Activated CD4-positive, alpha-beta T cell treated with anti-CD3 and anti-CD28 coated beads, Interleukin-2, amount 50 U/mL, for 4 hours (primary cell): ENCODE data around the gene SLC2A11.
"Not testable (repeated sequence)": the region's sequence is repeated elsewhere in the genome, so short reads cannot be mapped to it uniquely, and the experiment has no call there.

Experiments used
- DNase-seq, 2 experiments: peaks; one replicate each; pipeline ENCODE4 v3.0.0-alpha.2; 2020

SLC2A11 gene

GRCh38 chr22:23909296-23909898, 51.7 kb downstream of the SLC2A11 start:
- DNase-seq = no peak

GRCh38 chr22:23910496-23911190, 53.0 kb downstream of the SLC2A11 start:
- DNase-seq = no peak

GRCh38 chr22:23911318-23911980, 53.8 kb downstream of the SLC2A11 start:
- no peak for DNase-seq

DNA sequence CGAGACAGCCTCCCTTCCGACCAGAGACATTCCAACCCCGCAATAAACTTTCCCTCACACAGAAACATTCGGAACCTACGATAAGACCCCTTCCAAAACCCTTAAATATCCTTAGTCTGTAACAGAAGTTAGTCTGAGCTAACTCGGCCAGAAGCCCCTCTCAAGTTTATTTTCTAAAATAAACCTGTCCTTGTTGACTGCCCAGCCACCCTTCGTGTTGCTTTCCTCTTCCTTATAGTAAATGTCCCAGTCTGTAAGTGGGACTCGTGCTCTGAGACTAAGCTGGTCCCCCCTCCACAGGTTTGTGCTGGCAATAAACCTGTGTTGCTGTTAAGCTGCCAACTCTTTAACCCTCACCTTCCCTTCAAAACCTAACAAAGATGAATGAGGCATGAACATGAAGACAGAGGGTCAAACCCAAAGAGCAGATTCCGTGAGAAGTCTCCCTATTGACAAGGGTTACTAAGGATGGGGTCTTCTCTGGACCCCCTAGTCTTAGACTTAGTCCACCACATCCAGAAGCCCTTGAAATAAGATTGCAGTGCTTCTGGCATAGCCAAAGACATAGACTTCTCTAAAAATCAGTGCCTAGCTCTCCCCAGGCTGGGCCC, 54.7 kb downstream of the SLC2A11 start:
- no peak for DNase-seq

- no peak for DNase-seq
Observed at GRCh38 chr22:23913306-23913660, 55.6 kb downstream of the SLC2A11 start.

DNA sequence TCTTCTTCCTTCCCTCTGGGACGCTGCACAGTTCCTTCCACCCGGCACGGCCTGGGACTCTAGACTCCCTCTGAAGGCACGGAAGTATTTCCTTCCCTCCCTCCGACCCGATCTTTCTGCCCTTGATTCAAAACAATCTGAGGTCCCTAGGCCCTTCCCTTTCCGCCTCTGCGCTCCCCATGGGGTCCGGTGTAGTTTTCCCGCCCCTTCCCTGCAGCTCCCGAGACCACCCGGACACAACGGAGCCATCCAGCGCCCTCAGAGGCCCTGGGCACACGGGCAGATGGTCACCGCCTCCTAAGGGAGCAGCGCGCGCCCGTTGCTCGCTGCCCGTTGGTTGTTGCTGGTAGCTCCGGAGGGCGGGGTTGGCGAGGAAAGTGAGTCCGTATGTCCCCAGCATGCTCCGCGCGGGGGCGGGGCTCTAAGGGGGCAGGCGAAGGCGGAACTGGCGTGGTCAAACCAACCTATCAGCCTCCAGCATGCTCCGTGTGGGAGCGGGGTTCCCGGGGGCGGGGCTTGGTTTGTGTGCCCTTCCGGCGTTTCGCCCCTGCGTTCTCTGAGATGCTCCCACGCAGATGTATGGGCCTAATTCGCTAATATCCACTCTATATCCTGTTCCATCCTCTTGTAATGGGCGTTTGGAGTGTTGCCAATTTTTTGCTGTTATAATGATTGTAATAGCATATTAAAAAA, 56.1 kb downstream of the SLC2A11 start:
- DNase-seq = peak; percentile 99

GRCh38 chr22:23915290-23915689, 57.6 kb downstream of the SLC2A11 start:
- no peak for DNase-seq

DNA sequence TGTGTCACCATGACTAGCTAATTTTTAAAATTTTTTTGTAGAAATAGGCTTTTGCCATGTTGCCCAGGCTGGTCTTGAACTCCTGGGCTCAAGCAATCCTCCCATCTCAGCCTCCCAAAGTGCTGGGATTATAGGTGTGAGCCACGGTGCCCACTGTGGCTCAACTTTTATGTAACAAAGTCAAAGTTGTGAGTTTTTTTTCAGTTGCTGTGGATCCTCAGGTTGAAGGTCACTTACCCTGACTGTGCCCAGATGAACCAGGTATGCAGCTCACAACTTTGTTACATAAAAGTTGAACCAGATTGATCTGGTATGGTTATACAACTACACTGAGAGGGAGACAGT, 62.6 kb downstream of the SLC2A11 start:
- DNase-seq = not testable (repeated sequence)

DNA sequence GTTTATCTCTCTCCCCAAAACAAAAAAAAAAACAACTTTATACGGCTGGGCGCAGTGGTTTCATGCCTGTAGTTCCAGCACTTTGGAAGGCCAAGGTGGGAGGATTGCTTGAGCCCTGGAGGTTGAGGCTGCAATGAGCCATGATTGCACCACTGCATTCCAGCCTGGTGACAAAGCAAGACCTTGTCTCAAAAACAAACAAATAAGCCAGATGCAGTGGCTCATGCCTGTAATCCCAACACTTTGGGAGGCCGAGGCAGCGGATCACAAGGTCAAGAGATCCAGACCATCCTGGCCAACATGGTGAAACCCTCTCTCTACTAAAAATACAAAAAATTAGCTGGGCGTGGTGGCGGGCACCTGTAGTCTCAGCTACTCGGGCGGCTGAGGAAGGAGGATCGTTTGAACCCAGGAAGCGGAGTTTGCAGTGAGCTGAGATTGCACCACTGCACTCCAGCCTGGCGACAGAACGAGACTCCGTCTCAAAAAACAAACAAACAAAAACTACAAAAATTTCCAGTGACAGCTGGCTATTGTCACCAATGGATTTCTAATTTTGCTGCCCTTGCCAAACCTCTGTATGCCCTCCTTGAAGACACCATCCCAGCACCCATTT, 64.0 kb downstream of the SLC2A11 start:
- not testable (repeated sequence) for DNase-seq

GRCh38 chr22:23922921-23923320, 65.2 kb downstream of the SLC2A11 start:
- no peak for DNase-seq

DNA sequence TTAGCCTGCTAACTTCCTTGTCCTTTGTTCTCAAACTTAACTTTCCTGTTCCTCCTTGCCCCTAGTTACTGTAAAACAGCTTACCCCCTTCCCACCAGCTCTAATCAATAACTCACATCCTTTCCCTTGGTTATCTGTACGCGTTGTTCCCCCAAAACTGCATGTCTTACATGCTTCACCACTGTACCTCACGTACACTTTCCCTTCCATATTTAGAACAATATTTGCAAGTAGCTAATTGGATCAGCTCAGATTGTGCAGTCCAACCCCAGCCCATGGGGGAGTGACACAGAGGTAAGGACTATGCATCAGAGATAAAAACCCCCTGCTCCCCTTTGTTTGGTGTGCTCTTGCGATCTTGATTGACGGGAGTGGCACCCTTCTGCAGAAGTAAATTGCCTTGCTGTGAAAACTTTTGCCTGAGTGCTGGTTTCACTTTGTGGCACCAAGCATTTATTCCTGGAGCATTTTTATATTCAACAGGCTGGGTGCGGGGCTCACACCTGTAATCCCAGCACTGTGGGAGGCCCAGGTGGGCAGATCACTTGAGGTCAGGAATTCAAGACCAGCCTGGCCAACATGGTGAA, 67.4 kb downstream of the SLC2A11 start:
- DNase-seq = no peak

GRCh38 chr22:23926561-23926960, 68.9 kb downstream of the SLC2A11 start:
- DNase-seq = no peak
